Measurements from ENCODE around the gene SPTBN1.

DNA sequence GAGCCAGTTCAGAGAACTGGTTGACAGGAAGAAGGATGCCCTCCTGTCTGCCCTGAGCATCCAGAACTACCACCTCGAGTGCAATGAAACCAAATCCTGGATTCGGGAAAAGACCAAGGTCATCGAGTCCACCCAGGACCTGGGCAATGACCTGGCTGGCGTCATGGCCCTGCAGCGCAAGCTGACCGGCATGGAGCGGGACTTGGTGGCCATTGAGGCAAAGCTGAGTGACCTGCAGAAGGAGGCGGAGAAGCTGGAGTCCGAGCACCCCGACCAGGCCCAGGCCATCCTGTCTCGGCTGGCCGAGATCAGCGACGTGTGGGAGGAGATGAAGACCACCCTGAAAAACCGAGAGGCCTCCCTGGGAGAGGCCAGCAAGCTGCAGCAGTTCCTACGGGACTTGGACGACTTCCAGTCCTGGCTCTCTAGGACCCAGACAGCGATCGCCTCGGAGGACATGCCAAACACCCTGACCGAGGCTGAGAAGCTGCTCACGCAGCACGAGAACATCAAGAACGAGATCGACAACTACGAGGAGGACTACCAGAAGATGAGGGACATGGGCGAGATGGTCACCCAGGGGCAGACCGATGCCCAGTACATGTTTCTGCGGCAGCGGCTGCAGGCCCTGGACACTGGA is 174.9 kb downstream of the SPTBN1 start:
- TF ChIP-seq, protein P1, sequence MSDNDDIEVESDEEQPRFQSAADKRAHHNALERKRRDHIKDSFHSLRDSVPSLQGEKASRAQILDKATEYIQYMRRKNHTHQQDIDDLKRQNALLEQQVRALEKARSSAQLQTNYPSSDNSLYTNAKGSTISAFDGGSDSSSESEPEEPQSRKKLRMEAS (IDR thresholded peaks at IDR 0.05): no peak
- TF ChIP-seq EP300 (IDR thresholded peaks at IDR 0.05; ENCODE audit: borderline replicate concordance) (no peak), FOXM1 (IDR thresholded peaks at IDR 0.05; ENCODE audit: borderline replicate concordance, low read depth) (no peak)
